ENCODE data around the gene MRPL28.
"Not testable (repeated sequence)": the region's sequence is repeated elsewhere in the genome, so short reads cannot be mapped to it uniquely, and the experiment has no call there.

The MRPL28 gene

GRCh38 chr16:398561-399339, 28.4 kb upstream of the MRPL28 start:
- CTCF ChIA-PET = no interaction called here
- peaks cover 1% of the 10 kb centered on the region for H3K36me3 Mint-ChIP-seq
- peaks cover 34% of the 10 kb centered on the region for H3K4me1 Mint-ChIP-seq
- H3K27ac Mint-ChIP-seq = peak overlapping the region; percentile 5
- no peaks in the 10 kb centered on the region for H3K9me3 Mint-ChIP-seq
- peak overlapping the region; percentile 64 for H3K4me3 Mint-ChIP-seq
- no peak for DNase-seq
- peaks cover 18% of the 10 kb centered on the region for H3K27me3 Mint-ChIP-seq

- Mint-ChIP-seq H3K4me1 (peaks cover 34% of the 10 kb centered on the region), H3K36me3 (peaks cover 1% of the 10 kb centered on the region), H3K4me3 (peak overlapping the region; percentile 64), H3K27ac (peak overlapping the region; percentile 37), H3K27me3 (peaks cover 18% of the 10 kb centered on the region), H3K9me3 (no peaks in the 10 kb centered on the region)
- CTCF ChIA-PET = no interaction called here
- DNase-seq = peak; percentile 57
These were observed 27.5 kb upstream of the MRPL28 start for GRCh38 chr16:397736-398332.

- Mint-ChIP-seq H3K9me3 (no peaks in the 10 kb centered on the region), H3K4me3 (peak within 1 kb of the TSS; percentile 81), H3K36me3 (peaks cover 1% of the 10 kb centered on the region), H3K27me3 (peaks cover 18% of the 10 kb centered on the region), H3K4me1 (peaks cover 34% of the 10 kb centered on the region), H3K27ac (peak within 1 kb of the TSS; percentile 37)
- CTCF ChIA-PET = interaction anchor here (0.6 kb wide), 1 partner anchor 12 kb away, joined by 3 read pairs; no protein-coding TSS in a partner anchor
- DNase-seq = peak; percentile 56
These were observed 26.9 kb upstream of the MRPL28 start, which contains the start of gene NME4 for GRCh38 chr16:397135-397661. TSS of gene NME4 (plus strand) at chr16:397199. CDS start at chr16:397223, 24 bp downstream.

GRCh38 chr16:396605-397004, 26.3 kb upstream of the MRPL28 start:
- Mint-ChIP-seq H3K27ac (no peak overlapping the region), H3K36me3 (peaks cover 5% of the 10 kb centered on the region), H3K4me3 (peak overlapping the region; percentile 81), H3K27me3 (peaks cover 18% of the 10 kb centered on the region), H3K4me1 (peaks cover 38% of the 10 kb centered on the region), H3K9me3 (peaks cover 5% of the 10 kb centered on the region)
- CTCF ChIA-PET = interaction anchor here (0.6 kb wide), 1 partner anchor 12 kb away, joined by 3 read pairs; no protein-coding TSS in a partner anchor
- no peak for DNase-seq

- H3K4me3 Mint-ChIP-seq = peak overlapping the region; percentile 81
- CTCF ChIA-PET = no interaction called here
- DNase-seq = no peak
- peaks cover 18% of the 10 kb centered on the region for H3K27me3 Mint-ChIP-seq
- H3K27ac Mint-ChIP-seq = peak overlapping the region; percentile 26
- peaks cover 39% of the 10 kb centered on the region for H3K4me1 Mint-ChIP-seq
- peaks cover 5% of the 10 kb centered on the region for H3K36me3 Mint-ChIP-seq
- peaks cover 5% of the 10 kb centered on the region for H3K9me3 Mint-ChIP-seq
These were observed 25.9 kb upstream of the MRPL28 start for GRCh38 chr16:396199-396598.

- H3K27ac Mint-ChIP-seq = no peak overlapping the region
These were observed 22.2 kb upstream of the MRPL28 start for GRCh38 chr16:392450-393030.

GRCh38 chr16:391885-392335, 21.6 kb upstream of the MRPL28 start:
- peak; percentile 82 for DNase-seq
- peaks cover 5% of the 10 kb centered on the region for H3K9me3 Mint-ChIP-seq
- CTCF ChIA-PET = interaction anchor here (1.2 kb wide), 1 partner anchor 103 kb away, joined by 3 read pairs; no protein-coding TSS in a partner anchor
- H3K4me1 Mint-ChIP-seq = peaks cover 18% of the 10 kb centered on the region
- H3K36me3 Mint-ChIP-seq = peaks cover 4% of the 10 kb centered on the region
- peaks cover 20% of the 10 kb centered on the region for H3K27me3 Mint-ChIP-seq
- peak overlapping the region; percentile 19 for H3K27ac Mint-ChIP-seq
- H3K4me3 Mint-ChIP-seq = no peak overlapping the region

More at GRCh38 chr16:392450-393030, 22.2 kb upstream of the MRPL28 start:
- peaks cover 5% of the 10 kb centered on the region for H3K9me3 Mint-ChIP-seq
- peaks cover 20% of the 10 kb centered on the region for H3K27me3 Mint-ChIP-seq
- H3K4me1 Mint-ChIP-seq = peaks cover 18% of the 10 kb centered on the region
- no peak for DNase-seq
- H3K36me3 Mint-ChIP-seq = peaks cover 4% of the 10 kb centered on the region
- CTCF ChIA-PET = interaction anchor here (1.3 to 1.4 kb wide), 2 partner anchors 9 to 103 kb away, joined by 3 to 8 read pairs; no protein-coding TSS in a partner anchor
- H3K4me3 Mint-ChIP-seq = no peak overlapping the region

- Mint-ChIP-seq H3K27me3 (peaks cover 13% of the 10 kb centered on the region), H3K9me3 (peaks cover 5% of the 10 kb centered on the region), H3K4me3 (no peak overlapping the region), H3K27ac (no peak overlapping the region), H3K4me1 (peaks cover 9% of the 10 kb centered on the region), H3K36me3 (peaks cover 4% of the 10 kb centered on the region)
- DNase-seq = no peak
- CTCF ChIA-PET = no interaction called here
These were observed 19.0 kb upstream of the MRPL28 start for GRCh38 chr16:389352-389751.

GRCh38 chr16:387761-388666, 17.7 kb upstream of the MRPL28 start:
- H3K27ac Mint-ChIP-seq, DNase-seq, H3K36me3 Mint-ChIP-seq, H3K4me3 Mint-ChIP-seq, H3K9me3 Mint-ChIP-seq: not testable (repeated sequence)
- Mint-ChIP-seq H3K27me3 (peaks cover 19% of the 10 kb centered on the region), H3K4me1 (peaks cover 20% of the 10 kb centered on the region)
- CTCF ChIA-PET = interaction anchor here (0.7 to 1.1 kb wide), 2 partner anchors 107 to 146 kb away, joined by 3 to 4 read pairs; no protein-coding TSS in a partner anchor

GRCh38 chr16:386641-387156, 16.4 kb upstream of the MRPL28 start:
- no peak overlapping the region for H3K4me3 Mint-ChIP-seq
- H3K36me3 Mint-ChIP-seq = peaks cover 5% of the 10 kb centered on the region
- no peak for DNase-seq
- H3K9me3 Mint-ChIP-seq = peaks cover 1% of the 10 kb centered on the region
- H3K27me3 Mint-ChIP-seq = peaks cover 19% of the 10 kb centered on the region
- CTCF ChIA-PET = interaction anchor here (1.1 kb wide), 1 partner anchor 108 kb away, joined by 4 read pairs; no protein-coding TSS in a partner anchor
- peaks cover 18% of the 10 kb centered on the region for H3K4me1 Mint-ChIP-seq
- no peak overlapping the region for H3K27ac Mint-ChIP-seq

GRCh38 chr16:383326-384051, 13.2 kb upstream of the MRPL28 start:
- Mint-ChIP-seq H3K27ac (peak overlapping the region; percentile 16), H3K4me3 (peak overlapping the region; percentile 91), H3K27me3 (peaks cover 13% of the 10 kb centered on the region), H3K4me1 (peaks cover 29% of the 10 kb centered on the region), H3K9me3 (no peaks in the 10 kb centered on the region), H3K36me3 (peaks cover 9% of the 10 kb centered on the region)
- peak; percentile 65 for DNase-seq
- CTCF ChIA-PET = interaction anchor here (1.0 to 1.3 kb wide), 4 partner anchors 10 to 42 kb away, joined by 3 to 4 read pairs (median 3); partner anchors contain the start of genes DECR2 and RAB11FIP3

Measured in activated naive CD4-positive, alpha-beta T cell treated with anti-CD3 and anti-CD28 coated beads, Interleukin-2, amount 10 ng/mL, durations not matched to agents 7 days and 5 days (primary cell).